HG02763 (cell line): ENCODE data around the gene GPX4.

ENCODE experiments used
- ATAC-seq: cut with Tn5 transposase; IDR thresholded peaks from one replicate; pipeline ENCODE4 v1.9.1; 2021; ENCODE audit warnings: mild to moderate bottlenecking, moderate library complexity; ENCODE audit not compliant: unreplicated experiment

GPX4 gene

DNA sequence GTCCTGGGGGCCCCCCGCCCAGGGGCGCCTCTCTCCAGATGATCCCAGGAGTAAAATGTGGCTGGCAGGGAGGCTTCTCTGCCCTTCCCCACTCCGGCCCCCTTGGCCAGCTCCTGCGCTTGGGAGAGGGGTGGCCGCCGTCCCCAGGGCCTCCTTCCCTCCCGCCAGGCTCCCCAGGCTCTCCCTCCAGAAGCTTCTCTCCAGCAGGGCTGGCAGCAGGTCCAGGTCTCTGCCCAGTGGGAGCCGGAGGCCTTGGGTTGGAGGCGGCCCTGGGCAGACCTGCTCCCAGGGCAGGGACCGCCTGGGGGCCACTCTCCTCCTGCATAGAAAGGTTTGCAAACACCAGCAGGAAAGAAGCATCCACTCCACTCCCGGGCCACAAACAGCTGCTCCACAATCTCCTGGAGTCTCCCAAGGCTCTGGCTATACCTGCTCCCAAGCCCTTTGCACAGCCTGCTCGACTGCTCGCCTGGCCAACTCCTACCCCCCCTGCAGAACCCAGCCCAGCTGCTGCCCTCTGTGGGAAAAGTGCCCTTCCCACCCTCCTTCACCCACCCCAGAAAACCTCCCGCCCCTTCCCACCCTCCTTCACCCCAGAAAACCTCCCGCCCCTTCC is 44.2 kb downstream of the GPX4 start:
- no peak for ATAC-seq

- ATAC-seq: no peak
Measured at GRCh38 chr19:1149259-1150045, 45.7 kb downstream of the GPX4 start.

DNA sequence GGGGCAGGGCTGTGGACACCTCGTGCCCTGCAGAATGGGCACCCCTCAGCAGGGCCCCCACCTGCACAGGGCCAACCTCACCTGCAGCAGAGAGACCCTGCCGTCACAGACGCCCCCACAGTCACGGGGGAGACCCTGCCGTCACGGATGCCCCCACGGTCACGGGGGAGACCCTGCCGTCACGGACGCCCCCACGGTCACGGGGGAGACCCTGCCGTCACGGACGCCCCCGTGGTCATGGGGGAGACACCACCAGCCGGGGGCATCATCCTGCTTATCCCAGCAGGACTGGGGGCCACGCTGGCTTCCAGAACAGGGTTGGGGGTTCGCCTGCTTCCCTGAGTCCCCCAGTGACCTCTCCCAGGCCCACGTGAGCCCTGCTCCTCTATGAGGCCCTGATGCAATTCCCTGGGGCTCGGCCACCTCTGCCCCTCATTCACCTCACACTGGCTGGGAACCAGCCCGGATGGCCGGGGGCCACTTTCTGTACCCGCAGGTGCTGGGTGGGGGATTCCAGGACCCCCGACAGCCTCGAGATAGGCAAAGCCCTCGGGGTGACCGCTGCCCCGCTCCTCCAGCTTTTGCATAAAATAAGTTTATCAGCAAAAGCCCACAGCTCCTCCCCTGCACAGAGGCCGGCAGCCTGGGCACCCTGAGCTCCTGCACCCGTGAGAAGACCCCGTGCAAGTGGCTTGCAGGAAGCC is 46.7 kb downstream of the GPX4 start:
- no peak for ATAC-seq

DNA sequence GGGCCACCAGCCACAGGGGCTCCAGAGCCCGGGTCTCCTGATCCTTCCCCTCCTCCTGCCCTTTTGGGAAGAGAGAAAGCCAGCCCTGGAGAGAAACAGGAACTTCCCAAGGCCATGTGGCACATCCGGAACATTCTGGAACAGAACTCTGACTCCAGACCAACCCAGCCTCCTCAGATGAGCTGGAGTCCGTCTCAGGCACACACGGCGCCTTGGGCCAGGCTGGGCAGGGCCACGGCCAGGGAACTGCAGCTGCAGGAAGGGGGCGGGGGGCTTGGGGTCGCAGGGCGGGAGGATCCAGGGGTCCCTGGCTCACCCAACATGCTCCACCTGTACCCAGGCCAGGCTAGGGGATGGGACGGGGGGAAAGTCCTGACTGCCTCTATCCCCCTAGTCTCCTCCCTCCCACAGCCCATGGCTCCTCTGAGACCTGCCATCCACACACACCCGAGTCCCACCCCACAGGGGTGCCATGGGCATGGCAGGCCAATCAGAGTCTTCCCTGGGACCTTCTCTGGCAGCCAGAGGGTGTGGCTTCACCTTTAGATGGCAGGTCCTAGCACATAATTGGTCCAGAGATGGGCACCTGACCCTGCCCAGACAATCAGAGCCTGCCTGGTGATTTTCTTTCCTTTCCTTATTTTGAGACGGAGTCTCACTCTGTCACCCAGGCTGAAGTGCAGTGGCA is 47.4 kb downstream of the GPX4 start:
- no peak for ATAC-seq

DNA sequence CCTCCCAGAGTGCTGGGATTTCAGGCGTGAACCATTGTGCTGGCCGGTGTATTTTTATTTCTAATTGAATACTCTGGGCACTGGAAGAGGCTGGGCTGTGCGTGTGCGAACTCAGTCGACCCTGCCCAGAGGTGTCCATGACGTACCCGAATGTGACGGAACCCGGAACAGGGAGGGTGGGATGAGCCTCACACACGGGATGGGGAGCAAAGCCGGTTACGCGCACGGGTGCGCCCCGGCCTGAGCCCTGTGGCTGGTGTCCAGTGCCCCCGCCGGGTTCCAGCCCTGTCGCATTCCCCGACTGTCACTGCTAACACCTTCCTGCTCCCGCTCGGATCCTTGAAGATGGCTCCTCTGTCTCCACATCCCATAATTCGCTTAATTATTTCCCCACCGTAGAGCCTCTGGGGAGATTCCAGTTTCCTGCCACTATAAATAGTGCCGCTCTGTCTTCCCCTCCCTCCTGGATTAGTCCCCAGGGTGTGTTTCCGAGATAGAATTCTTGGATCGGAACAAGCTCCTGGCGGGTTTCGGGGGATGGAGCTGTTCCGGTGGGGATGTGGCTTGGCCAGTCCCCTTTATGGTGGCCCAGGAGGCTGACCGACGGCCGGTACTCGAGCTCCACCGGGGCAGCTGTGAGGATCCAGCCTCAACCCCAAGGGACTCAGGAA is 48.3 kb downstream of the GPX4 start:
- no peak for ATAC-seq

- ATAC-seq: no peak
Measured at GRCh38 chr19:1153891-1154730, 50.3 kb downstream of the GPX4 start.

DNA sequence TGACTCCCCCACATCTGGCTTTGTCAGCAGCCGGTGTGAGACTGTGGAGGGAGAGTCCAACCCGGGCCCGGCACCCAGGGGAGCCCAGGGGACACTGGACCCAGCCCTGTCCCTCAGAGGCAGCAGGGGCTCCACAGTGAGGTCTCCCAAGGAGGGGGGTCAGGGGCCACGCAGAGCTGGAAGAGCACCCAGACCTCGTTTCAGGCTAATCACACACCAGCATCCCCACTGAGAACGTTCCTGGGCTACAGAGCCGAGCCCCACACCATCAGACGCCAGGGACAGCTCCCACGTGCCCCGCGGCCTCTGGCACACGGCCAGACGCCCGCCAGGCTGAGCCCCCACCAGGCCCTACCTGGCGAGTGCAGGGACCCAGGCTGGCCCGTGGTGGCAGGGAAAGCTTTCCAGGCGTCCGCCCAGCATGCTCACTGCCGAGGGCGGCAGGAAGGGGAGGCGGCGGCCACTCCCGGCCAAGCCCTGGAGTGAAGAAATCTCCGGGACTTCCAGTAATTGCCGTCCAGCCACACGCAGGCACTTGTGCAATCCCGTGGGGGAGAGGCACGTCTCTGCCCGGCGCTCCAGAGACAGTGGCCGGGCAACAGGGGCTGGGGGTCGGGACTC is 51.0 kb downstream of the GPX4 start:
- no peak for ATAC-seq

DNA sequence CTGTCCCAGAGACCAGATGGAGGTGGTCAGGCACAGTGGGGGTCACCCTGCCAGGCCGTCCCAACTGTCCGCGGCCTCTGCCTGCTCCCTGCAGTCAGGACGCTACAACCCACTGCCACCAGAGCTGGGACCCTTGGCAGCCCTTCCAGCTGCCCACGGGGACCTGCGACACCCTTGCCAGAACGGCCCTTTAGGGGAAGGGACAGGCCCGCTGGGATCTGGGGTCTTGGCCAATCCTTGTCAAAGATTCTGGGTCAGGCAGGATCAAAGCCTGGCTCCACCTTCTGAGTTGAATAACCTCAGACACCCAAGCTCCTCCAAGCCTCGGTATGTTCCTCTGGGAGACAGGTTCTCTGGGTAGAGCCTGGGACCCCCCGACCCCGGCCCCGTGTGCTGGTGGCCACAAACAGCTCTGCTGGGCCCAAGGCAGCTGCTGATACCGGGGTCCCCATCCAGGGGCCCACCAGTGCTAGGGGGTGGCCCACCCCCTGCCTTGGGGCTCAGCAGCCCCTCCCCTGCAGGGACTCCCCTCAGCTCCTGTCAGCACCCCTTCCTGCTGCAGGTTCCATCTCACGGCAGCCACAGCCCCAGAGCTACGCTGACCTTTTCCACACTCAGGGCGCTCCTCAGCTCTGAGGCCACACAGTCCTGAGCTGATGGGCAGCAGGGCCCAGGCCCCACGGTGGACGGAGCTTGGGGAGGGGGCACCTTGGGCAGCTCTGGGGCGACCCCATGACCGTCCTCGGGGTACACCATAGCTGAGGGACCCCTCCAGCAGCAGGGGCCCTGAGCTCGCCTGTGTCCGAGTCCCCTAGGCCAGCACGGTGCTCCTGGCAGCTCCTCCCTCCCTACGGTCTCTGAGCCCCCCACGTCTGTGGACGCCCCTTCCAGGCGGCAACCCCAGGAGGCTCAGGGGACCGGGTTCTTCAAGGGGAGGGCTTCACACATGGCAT is 51.8 kb downstream of the GPX4 start:
- ATAC-seq: no peak
